Testis (tissue), 2 donors: ENCODE measurements around the gene GPRC5C.

ENCODE experiments used
- POLR2A ChIP-seq: fragments of 450-650 bp; IDR thresholded peaks from one replicate; pipeline ENCODE4 v1.6.1; 2017; ENCODE audit warnings: antibody characterized with exemption, mild to moderate bottlenecking, moderate library complexity
- TF ChIP-seq, protein P1 (sequence below), 3 experiments: fragments of 450-650 bp in 2 of 3; fragments of 200-600 bp in 1 of 3; sonication (generic) in 1 of 3; IDR thresholded peaks; one replicate each; pipeline ENCODE4 v1.5.1; 2016 to 2019; ENCODE audit warnings: antibody characterized with exemption in 3 of 3, mild to moderate bottlenecking in 2 of 3, moderate library complexity in 1 of 3

DNA sequence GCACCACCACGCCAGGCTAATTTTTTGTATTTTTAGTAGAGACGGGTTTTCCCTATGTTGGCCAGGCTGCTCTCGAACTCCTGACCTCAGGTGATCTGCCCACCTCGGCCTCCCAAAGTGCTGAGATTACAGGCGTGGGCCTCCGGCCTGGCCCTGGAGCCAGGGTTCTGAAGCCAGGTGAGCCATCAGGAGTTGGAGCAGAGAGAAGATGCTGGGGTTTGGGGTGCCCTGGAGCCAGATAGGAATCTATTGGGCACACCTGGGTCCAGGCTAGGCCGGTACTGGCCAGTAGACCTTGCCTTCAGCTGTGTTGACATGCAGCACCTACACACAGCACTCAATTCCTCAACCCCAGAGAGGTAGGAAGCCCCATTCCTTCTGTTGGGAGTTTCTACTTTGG lies 29.1 kb downstream of the GPRC5C start:
- TF ChIP-seq, protein P1, sequence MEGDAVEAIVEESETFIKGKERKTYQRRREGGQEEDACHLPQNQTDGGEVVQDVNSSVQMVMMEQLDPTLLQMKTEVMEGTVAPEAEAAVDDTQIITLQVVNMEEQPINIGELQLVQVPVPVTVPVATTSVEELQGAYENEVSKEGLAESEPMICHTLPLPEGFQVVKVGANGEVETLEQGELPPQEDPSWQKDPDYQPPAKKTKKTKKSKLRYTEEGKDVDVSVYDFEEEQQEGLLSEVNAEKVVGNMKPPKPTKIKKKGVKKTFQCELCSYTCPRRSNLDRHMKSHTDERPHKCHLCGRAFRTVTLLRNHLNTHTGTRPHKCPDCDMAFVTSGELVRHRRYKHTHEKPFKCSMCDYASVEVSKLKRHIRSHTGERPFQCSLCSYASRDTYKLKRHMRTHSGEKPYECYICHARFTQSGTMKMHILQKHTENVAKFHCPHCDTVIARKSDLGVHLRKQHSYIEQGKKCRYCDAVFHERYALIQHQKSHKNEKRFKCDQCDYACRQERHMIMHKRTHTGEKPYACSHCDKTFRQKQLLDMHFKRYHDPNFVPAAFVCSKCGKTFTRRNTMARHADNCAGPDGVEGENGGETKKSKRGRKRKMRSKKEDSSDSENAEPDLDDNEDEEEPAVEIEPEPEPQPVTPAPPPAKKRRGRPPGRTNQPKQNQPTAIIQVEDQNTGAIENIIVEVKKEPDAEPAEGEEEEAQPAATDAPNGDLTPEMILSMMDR (IDR thresholded peaks at IDR 0.05) = no peak
- no peak for TF ChIP-seq POLR2A
